Heart left ventricle (tissue), 16 donors: ENCODE data around the gene GBA3. TPM values are rescaled to one million over a fixed set of nuclear protein-coding genes. Genes with fewer than 3 reads are reported as not detected.

ENCODE experiments used
- ATAC-seq, 4 donors: fragments of 200-7000 bp; cut with Tn5 transposase; one replicate each; pipeline ENCODE4 v1.9.1; 2020 to 2022; ENCODE audit warnings: moderate library complexity in 4 of 4, mild to moderate bottlenecking in 3 of 4, moderate number of reproducible peaks in 1 of 4
- DNase-seq, 5 donors: peaks; one replicate each; pipeline ENCODE4 v3.0.0-alpha.2; 2020
- H3K27ac ChIP-seq, 12 donors: fragments of 200-600 bp; sonication (generic) in 4 of 12; one replicate each; pipeline versions ENCODE4 v1.5.0 to v1.8.0; 2016 to 2022; ENCODE audit warnings: mild to moderate bottlenecking in 2 of 12
- H3K27me3 ChIP-seq, 9 donors: fragments of 200-600 bp; sonication (generic) in 2 of 9; one replicate each; pipeline versions ENCODE4 v1.5.1 to v1.8.0; 2016 to 2022; ENCODE audit warnings: mild to moderate bottlenecking in 3 of 9
- H3K36me3 ChIP-seq, 9 donors: fragments of 200-600 bp; sonication (generic) in 2 of 9; one replicate each; pipeline versions ENCODE4 v1.5.0 to v1.8.0; 2018 to 2022; ENCODE audit warnings: mild to moderate bottlenecking in 2 of 9
- H3K4me1 ChIP-seq, 12 donors: fragments of 200-600 bp; sonication (generic) in 4 of 12; one replicate each; pipeline versions ENCODE4 v1.5.0 to v1.8.0; 2016 to 2022; ENCODE audit warnings: mild to moderate bottlenecking in 3 of 12
- H3K4me3 ChIP-seq, 12 donors: fragments of 200-600 bp; sonication (generic) in 4 of 12; one replicate each; pipeline versions ENCODE4 v1.5.0 to v1.8.0; 2017 to 2022; ENCODE audit warnings: mild to moderate bottlenecking in 9 of 12, moderate library complexity in 4 of 12
- H3K9me3 ChIP-seq, 12 donors: fragments of 200-600 bp; sonication (generic) in 4 of 12; one replicate each; pipeline versions ENCODE4 v1.5.0 to v1.8.0; 2016 to 2022; ENCODE audit warnings: mild to moderate bottlenecking in 1 of 12
- CTCF ChIP-seq, 12 donors: fragments of 200-600 bp; sonication (generic) in 4 of 12; IDR thresholded peaks; one replicate each; pipeline versions ENCODE4 v1.5.0 to v1.8.0; 2018 to 2022; ENCODE audit warnings: antibody characterized with exemption in 12 of 12, mild to moderate bottlenecking in 5 of 12
- POLR2A ChIP-seq, 2 donors: fragments of 450-650 bp; IDR thresholded peaks; one replicate each; pipeline ENCODE4 v1.6.1; 2017; ENCODE audit warnings: antibody characterized with exemption in 2 of 2, mild to moderate bottlenecking in 2 of 2, moderate library complexity in 2 of 2
- WGBS, 4 donors: extraction: QIAGEN DNeasy Blood & Tissue Kit in 2 of 4; methylation state at CpG; one replicate each; pipeline versions ENCODE4 v1.1.5 to v1.1.7; 2013 to 2018; 5-methylcytosine and 5-hydroxymethylcytosine counted together
- intact Hi-C, 10 donors: fragments of 100-400 bp; cut with DNase I; formaldehyde crosslinking; loops; one replicate each; pipeline versions ENCODE4 v1.11.1 to v1.14.2; 2022
- polyA plus RNA-seq, 2 donors: library from polyadenylated mRNA; stranded (reverse); fragments of 200-250 nt; gene quantifications; one replicate each; pipeline ENCODE4 v1.2.3, GENCODE V29; 2013
- total RNA-seq, 9 donors: library from RNA; depleted of rRNA in 2 of 9; stranded (reverse); fragments of >200 nt in 2 of 9; fragmentation: NEBNext Ultra II Directional in 3 of 9; extraction: Animal tissue kit (Norgen Biotek cat#: 25700) in 3 of 9; gene quantifications; one replicate each; pipeline versions ENCODE4 v1.1.0 to v1.2.4, GENCODE V29; 2016 to 2023
- donor health status: ischemic (EF 13 %, LVEDD 7.1; RV severe dilation, severe dysfunction).
- donor health status: healthy with polysubstance abuse.
- donor health status: DM: no; HTN: yes; CAD: no.
- donor health status: DM: no; HTN: no; CAD: no.
- donor health status: ischemic (EF 25% LVEDD 6.9; RV normal size, moderate dysfunction).
- donor health status: ischemic (EF 25% LVEDD 5.7; RV mildly dilated, moderate dysfunction).
- donor health status: healthy.
- donor health status: DM: yes; HTN: yes; CAD: no.
- donor health status: ischemic (EF 35%, LVEDD 5.7; RV mildly dilated, moderate dysfunction).
- donor health status: nonischemic (EF 11% LVEDD 7.7; RV severe dilation, severe dysfunction).
- donor health status: DM: yes; HTN: yes; CAD: no.
- donor health status: PGD.
- donor health status: ischemic (EF 29% LVEDD 5.4; RV normal size, mild dysfunction).
- donor health status: nonischemic (EF 23%, LVEDD 6.1; RV moderate dilation, normal function).

Gene GBA3
- total and polyA plus RNA-seq, 11 donors: 0.16 TPM; not detected in 10

GRCh38 chr4:22720091-22720490 is 27.4 kb downstream of the GBA3 start:
- H3K9me3 ChIP-seq: no peaks in the 10 kb centered on the region
- H3K4me1 ChIP-seq: no peaks in the 10 kb centered on the region
- TF ChIP-seq POLR2A (IDR thresholded peaks at IDR 0.05) (no peak), CTCF (IDR thresholded peaks at IDR 0.05) (no peak)
- intact Hi-C loops: no loop called here
- no peak for DNase-seq
- no peak overlapping the region for H3K27ac ChIP-seq
- no peak overlapping the region for H3K4me3 ChIP-seq
- WGBS, 4 donors: 80 to 91% (median 88%) methylated on average over 2 of the region's 2 CpGs
- no peaks in the 10 kb centered on the region for H3K36me3 ChIP-seq
- H3K27me3 ChIP-seq: no peaks in the 10 kb centered on the region
- no peak for ATAC-seq

GRCh38 chr4:22721204-22721603 is 28.5 kb downstream of the GBA3 start:
- 35 to 68% (median 46%) methylated on average over 1 of the region's 1 CpG for WGBS, 4 donors

GRCh38 chr4:22730021-22730420 is 37.3 kb downstream of the GBA3 start:
- Histone ChIP-seq H3K27ac (no peak overlapping the region), H3K27me3 (no peaks in the 10 kb centered on the region), H3K36me3 (no peaks in the 10 kb centered on the region), H3K4me1 (no peaks in the 10 kb centered on the region), H3K9me3 (no peaks in the 10 kb centered on the region), H3K4me3 (no peak overlapping the region)
- WGBS, 4 donors: 90 to 92% (median 90%) methylated on average over 3 of the region's 3 CpGs
- ATAC-seq: no peak
- intact Hi-C loops: no loop called here
- TF ChIP-seq CTCF (IDR thresholded peaks at IDR 0.05) (no peak), POLR2A (IDR thresholded peaks at IDR 0.05) (no peak)
- no peak for DNase-seq

More at GRCh38 chr4:22721204-22721603, 28.5 kb downstream of the GBA3 start:
- no peak for ATAC-seq
- no peak for TF ChIP-seq POLR2A (IDR thresholded peaks at IDR 0.05)
- no peak for TF ChIP-seq CTCF (IDR thresholded peaks at IDR 0.05)
- Histone ChIP-seq H3K4me3 (no peak overlapping the region), H3K27me3 (no peaks in the 10 kb centered on the region), H3K4me1 (no peaks in the 10 kb centered on the region), H3K27ac (no peak overlapping the region), H3K9me3 (no peaks in the 10 kb centered on the region), H3K36me3 (no peaks in the 10 kb centered on the region)
- DNase-seq: no peak
- intact Hi-C loops: no loop called here

- Histone ChIP-seq H3K4me3 (no peak overlapping the region), H3K27me3 (no peaks in the 10 kb centered on the region), H3K9me3 (no peaks in the 10 kb centered on the region), H3K36me3 (no peaks in the 10 kb centered on the region), H3K27ac (no peak overlapping the region), H3K4me1 (no peaks in the 10 kb centered on the region)
- TF ChIP-seq POLR2A (IDR thresholded peaks at IDR 0.05) (no peak), CTCF (IDR thresholded peaks at IDR 0.05) (no peak)
- DNase-seq: no peak
- intact Hi-C loops: no loop called here
- WGBS, 4 donors: 69 to 79% (median 75%) methylated on average over 3 of the region's 3 CpGs
- ATAC-seq: no peak
These were observed 41.1 kb downstream of the GBA3 start for GRCh38 chr4:22733816-22734215.
